Parathyroid adenoma (tissue), 2 donors: ENCODE results near the gene HECA.
A peak's percentile ranks its signal among the peaks of the same experiment; 100 is the strongest.

Source experiments
- H2AFZ ChIP-seq: fragments of 300-600 bp; sonication (generic); one replicate; pipeline ENCODE4 v1.7.0; 2017; ENCODE audit warnings: antibody characterized with exemption, mild to moderate bottlenecking
- H3K27ac ChIP-seq: fragments of 300-600 bp; sonication (generic); one replicate; pipeline ENCODE4 v1.7.0; 2017
- H3K27me3 ChIP-seq: fragments of 300-600 bp; sonication (generic); one replicate; pipeline ENCODE4 v1.7.0; 2017; ENCODE audit warnings: low read length; ENCODE audit not compliant: control insufficient read depth, insufficient read depth
- H3K36me3 ChIP-seq: fragments of 300-600 bp; sonication (generic); one replicate; pipeline ENCODE4 v1.7.0; 2017; ENCODE audit warnings: low read length; ENCODE audit not compliant: control insufficient read depth, insufficient read depth
- H3K4me1 ChIP-seq: fragments of 300-600 bp; sonication (generic); one replicate; pipeline ENCODE4 v1.7.0; 2017; ENCODE audit warnings: control low read depth
- H3K4me2 ChIP-seq: fragments of 300-600 bp; sonication (generic); one replicate; pipeline ENCODE4 v1.7.0; 2017; ENCODE audit warnings: low read length
- H3K4me3 ChIP-seq: fragments of 300-600 bp; sonication (generic); one replicate; pipeline ENCODE4 v1.7.0; 2017; ENCODE audit warnings: low read depth, low read length
- H3K79me2 ChIP-seq: fragments of 300-600 bp; sonication (generic); one replicate; pipeline ENCODE4 v1.7.0; 2017; ENCODE audit warnings: control low read depth
- H3K9ac ChIP-seq: fragments of 300-600 bp; sonication (generic); one replicate; pipeline ENCODE4 v1.7.0; 2017; ENCODE audit warnings: mild to moderate bottlenecking
- H3K9me3 ChIP-seq: fragments of 300-600 bp; sonication (generic); one replicate; pipeline ENCODE4 v1.7.0; 2017; ENCODE audit warnings: low read length; ENCODE audit not compliant: control insufficient read depth
- TF ChIP-seq, protein P1 (sequence below): fragments of 300-600 bp; sonication (generic); IDR thresholded peaks from one replicate; pipeline ENCODE4 v1.7.0; 2017; ENCODE audit warnings: antibody characterized with exemption, mild to moderate bottlenecking
- donor health status: primary hyperparathyroidism.

Gene HECA

GRCh38 chr6:139144490-139145085 lies 9.7 kb downstream of the HECA start:
- Histone ChIP-seq H3K4me2 (no peak overlapping the region), H3K27me3 (no peaks in the 10 kb centered on the region), H3K4me1 (peaks cover 21% of the 10 kb centered on the region), H3K4me3 (no peak overlapping the region), H3K27ac (no peak overlapping the region), H3K9me3 (no peaks in the 10 kb centered on the region), H3K79me2 (peaks cover 73% of the 10 kb centered on the region), H2AFZ (no peak overlapping the region), H3K36me3 (no peaks in the 10 kb centered on the region), H3K9ac (no peak overlapping the region)
- TF ChIP-seq, protein P1, sequence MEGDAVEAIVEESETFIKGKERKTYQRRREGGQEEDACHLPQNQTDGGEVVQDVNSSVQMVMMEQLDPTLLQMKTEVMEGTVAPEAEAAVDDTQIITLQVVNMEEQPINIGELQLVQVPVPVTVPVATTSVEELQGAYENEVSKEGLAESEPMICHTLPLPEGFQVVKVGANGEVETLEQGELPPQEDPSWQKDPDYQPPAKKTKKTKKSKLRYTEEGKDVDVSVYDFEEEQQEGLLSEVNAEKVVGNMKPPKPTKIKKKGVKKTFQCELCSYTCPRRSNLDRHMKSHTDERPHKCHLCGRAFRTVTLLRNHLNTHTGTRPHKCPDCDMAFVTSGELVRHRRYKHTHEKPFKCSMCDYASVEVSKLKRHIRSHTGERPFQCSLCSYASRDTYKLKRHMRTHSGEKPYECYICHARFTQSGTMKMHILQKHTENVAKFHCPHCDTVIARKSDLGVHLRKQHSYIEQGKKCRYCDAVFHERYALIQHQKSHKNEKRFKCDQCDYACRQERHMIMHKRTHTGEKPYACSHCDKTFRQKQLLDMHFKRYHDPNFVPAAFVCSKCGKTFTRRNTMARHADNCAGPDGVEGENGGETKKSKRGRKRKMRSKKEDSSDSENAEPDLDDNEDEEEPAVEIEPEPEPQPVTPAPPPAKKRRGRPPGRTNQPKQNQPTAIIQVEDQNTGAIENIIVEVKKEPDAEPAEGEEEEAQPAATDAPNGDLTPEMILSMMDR, result no peak

GRCh38 chr6:139145661-139146060 lies 10.8 kb downstream of the HECA start:
- H3K9ac ChIP-seq, result no peak overlapping the region
- H3K36me3 ChIP-seq, result no peaks in the 10 kb centered on the region
- no peak overlapping the region for H3K27ac ChIP-seq
- H3K4me2 ChIP-seq, result no peak overlapping the region
- TF ChIP-seq, protein P1, result no peak
- no peak overlapping the region for H3K4me3 ChIP-seq
- H3K27me3 ChIP-seq, result no peaks in the 10 kb centered on the region
- peaks cover 22% of the 10 kb centered on the region for H3K4me1 ChIP-seq
- H3K9me3 ChIP-seq, result no peaks in the 10 kb centered on the region
- no peak overlapping the region for H2AFZ ChIP-seq
- H3K79me2 ChIP-seq, result peaks cover 74% of the 10 kb centered on the region

DNA sequence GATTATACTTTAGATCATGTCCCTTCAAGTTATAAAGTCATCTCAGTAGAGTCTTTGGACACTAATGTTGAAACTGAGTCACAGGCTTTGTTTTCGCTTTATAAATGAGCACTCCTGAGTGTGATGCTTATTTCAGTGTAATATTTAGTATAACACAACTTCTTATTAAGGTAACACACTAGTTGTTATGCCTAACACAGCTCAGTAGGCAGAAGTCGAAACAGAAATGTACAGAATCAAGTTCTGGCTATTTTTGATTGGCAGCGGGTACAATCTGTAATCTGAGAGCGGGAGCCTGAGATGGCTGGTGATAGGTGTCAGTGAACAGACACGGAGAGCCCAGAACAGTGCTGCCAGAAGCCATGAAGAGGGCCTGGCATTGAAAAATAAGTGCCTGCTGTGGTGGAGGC lies 11.4 kb downstream of the HECA start:
- TF ChIP-seq, protein P1, result no peak
- H3K4me3 ChIP-seq, result no peak overlapping the region
- no peaks in the 10 kb centered on the region for H3K9me3 ChIP-seq
- no peak overlapping the region for H3K27ac ChIP-seq
- no peaks in the 10 kb centered on the region for H3K27me3 ChIP-seq
- no peak overlapping the region for H2AFZ ChIP-seq
- H3K4me1 ChIP-seq, result peaks cover 22% of the 10 kb centered on the region
- H3K4me2 ChIP-seq, result peak overlapping the region; percentile 36
- no peaks in the 10 kb centered on the region for H3K36me3 ChIP-seq
- peaks cover 79% of the 10 kb centered on the region for H3K79me2 ChIP-seq
- no peak overlapping the region for H3K9ac ChIP-seq

DNA sequence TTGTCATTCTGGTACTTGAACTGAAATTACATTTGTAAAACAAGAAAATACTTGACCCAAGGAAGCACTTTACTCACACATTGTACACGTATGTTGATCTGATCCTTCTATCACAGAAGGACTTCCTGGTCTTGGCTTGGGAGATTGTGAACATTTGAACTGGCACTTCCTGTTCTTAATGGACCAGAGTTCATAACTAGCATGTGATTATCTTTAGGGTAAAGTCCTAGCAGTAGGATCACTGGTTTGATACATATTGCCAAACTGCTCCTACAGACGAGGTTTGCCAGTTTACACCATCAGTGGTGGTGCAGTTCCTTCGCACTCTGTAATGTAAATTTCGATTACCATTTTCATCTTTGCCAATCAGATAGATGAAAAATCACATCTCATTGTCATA lies 12.7 kb downstream of the HECA start:
- no peaks in the 10 kb centered on the region for H3K36me3 ChIP-seq
- H3K9ac ChIP-seq, result no peak overlapping the region
- no peaks in the 10 kb centered on the region for H3K9me3 ChIP-seq
- TF ChIP-seq, protein P1, result no peak
- no peak overlapping the region for H2AFZ ChIP-seq
- H3K4me2 ChIP-seq, result no peak overlapping the region
- H3K4me3 ChIP-seq, result no peak overlapping the region
- peaks cover 74% of the 10 kb centered on the region for H3K79me2 ChIP-seq
- no peak overlapping the region for H3K27ac ChIP-seq
- H3K27me3 ChIP-seq, result no peaks in the 10 kb centered on the region
- H3K4me1 ChIP-seq, result peaks cover 27% of the 10 kb centered on the region

DNA sequence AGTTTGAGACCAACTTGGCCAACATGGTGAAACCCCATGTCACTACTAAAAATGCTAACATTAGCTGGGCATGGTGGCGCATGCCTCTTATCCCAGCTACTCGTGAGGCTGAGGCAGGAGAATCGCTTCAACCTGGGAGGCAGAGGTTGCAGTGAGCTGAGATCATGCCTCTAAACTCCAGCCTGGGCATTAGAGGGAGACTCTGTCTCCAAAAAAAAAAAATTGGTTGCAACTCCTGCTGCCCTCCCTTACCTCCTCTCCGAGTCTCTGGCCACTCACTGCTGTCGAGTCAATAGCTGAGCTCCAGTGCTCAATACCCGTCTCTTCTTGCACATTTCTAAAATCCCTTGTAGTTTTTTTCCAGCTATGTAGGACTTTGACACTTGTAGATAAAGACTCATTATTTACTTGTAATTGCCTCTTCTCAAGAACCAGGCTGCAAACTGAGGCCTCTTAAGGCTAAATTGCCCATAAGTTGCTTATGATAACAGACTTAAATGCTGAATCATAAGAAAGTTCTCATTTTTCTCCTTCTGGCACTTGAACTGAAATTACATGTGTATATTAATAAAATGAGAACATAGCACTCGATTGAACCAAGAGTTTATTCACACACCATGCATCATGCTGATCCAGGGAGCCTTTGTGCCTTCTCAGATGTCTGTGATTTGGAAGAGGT lies 13.8 kb downstream of the HECA start:
- Histone ChIP-seq H3K4me3 (no peak overlapping the region), H3K79me2 (peaks cover 70% of the 10 kb centered on the region), H3K27ac (no peak overlapping the region), H2AFZ (no peak overlapping the region), H3K27me3 (no peaks in the 10 kb centered on the region), H3K9me3 (no peaks in the 10 kb centered on the region), H3K9ac (no peak overlapping the region), H3K4me2 (no peak overlapping the region), H3K4me1 (peaks cover 27% of the 10 kb centered on the region), H3K36me3 (no peaks in the 10 kb centered on the region)
- TF ChIP-seq, protein P1, result no peak
